ENCODE measurements around the gene ZNF516.
A peak's percentile ranks its signal among the peaks of the same experiment; 100 is the strongest.

Gene ZNF516

DNA sequence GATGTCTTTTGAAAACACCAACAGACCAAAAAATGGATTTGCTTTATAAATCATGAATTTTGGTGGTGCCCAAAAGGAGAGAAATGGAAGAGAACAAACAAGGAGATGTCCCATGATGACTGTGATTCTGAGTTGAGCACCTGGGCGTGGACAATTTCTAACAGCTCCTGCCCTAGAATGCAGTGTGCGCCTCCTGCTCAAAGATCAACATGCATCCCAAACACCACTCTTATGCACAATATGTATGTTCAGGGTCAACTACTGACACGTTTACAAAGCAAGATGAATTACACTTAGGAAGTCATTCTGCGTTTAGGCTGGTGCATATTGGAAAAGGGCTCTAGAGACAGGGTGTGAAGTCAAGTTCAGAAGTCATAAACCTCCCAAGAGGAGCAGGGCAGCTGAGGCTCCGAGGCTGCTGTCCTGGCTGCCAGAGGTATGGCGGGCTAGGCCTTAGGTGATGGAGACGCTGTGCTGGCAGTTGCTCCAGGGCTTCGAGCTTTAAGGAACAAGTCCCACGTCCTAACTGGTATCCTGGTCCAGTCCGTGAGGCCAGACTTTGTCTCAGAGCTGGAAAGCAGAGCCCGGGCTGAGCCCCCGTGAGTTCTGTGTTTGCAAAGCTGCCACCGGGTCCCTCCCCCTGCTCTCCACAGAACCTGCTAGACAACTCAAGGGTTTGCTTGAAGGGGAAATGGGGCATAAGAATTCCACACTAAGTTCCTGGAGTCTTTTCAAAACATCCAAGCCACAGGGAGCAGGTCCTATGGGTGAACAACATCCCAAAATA is 74.0 kb downstream of the ZNF516 start:
- no peak for DNase-seq

DNA sequence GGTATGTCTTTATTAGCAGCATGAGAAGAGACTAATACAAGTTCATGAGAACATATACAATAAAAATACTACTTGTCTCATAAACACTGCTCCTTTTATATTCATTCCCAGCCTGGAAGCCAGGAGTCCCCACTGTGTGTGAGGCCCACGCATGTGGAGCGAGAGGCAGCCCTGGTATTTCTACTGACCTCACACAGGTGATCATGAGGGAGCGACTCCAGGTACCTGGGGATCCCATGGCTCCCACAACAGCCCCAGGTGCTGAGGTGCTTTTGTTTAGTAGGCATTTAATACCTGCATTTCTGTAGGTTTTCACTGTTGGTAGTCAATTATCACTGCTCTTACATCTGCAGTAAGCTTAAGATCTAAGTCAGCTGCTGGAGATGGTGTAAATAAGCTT is 75.2 kb downstream of the ZNF516 start:
- no peak for DNase-seq

DNA sequence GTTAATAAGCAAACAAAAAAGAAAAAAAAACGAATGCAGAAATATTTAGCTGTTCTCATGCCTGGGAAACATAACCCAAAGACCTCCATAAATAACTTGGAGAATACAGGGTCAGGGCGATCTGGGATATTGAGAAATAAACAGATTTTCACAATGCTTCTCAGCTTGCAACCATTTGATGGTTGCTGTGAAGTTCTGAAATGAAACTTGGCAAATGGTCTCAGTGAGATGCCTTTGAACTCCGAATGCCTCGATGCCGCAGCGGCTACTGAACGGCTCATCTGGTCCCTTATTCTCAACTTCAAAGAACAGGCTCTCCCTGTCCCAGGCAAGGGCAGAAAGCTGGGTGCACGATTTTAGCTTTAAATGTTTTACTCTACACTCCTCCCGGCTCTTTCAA is 78.1 kb downstream of the ZNF516 start:
- no peak for DNase-seq

DNA sequence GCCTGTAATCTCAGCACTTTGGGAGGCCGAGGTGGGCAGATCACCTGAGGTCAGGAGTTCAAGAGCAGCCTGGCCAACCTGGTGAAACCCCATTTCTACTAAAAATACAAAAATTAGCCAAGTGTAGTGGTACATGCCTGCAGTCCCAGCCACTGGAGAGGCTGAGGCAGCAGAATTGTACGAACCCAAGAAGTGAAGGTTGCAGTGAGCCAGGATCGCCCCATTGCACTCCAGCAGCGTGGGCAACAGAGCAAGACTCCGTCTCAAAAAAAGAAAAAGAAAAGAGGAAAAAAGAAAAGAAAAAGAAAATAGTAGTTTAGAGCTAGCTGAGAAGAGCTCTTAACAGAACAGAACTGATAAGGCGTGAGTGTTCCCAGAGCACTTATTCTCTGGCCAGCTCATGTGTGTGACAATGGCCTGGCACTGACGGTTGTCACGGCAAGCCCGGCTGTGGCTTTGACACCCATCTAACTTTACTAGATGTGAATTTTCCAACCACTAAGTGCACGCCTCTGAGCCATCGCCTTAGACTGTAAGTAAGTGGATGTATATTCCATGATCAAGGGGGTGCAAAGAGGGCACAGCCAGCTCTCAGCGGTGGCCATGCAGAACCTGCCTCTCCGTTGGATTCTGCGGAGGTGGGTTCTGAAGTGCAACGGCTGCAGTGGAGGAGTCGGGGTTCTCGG is 80.0 kb downstream of the ZNF516 start:
- no peak for DNase-seq

DNA sequence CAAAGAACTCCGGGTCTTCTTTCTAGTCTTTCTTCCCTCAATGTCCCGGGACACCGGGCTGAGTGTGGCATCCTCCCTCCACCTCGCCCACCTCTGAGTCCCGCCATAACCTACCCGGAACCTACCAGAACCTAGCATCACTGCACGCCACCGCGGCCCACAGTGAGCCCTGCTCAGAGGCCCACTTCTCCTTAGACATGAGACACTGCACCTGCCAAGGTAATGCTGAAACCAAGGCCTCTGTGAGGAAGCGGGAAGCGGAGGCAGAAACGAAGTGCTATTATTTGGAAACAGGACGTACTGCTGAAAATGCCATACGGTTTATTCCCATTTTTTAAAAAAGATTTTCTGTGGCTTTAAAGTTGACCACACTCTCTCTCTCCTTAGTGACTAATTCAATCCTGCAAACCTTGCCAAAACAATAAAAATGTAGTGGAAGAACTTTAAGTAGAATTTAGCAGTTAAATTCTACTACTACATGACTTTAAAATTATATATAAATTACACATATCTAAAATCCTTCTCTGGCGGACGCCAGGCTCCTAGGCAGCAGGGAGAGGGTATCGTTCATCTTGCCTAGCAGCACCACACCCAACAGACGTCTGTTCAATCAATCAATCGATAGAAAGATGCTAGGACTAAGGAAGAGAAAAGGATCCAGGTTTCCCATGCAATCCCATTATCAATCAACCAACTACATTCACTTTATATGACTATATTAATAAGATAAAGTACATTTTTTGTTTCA is 82.0 kb downstream of the ZNF516 start:
- DNase-seq = no peak

DNA sequence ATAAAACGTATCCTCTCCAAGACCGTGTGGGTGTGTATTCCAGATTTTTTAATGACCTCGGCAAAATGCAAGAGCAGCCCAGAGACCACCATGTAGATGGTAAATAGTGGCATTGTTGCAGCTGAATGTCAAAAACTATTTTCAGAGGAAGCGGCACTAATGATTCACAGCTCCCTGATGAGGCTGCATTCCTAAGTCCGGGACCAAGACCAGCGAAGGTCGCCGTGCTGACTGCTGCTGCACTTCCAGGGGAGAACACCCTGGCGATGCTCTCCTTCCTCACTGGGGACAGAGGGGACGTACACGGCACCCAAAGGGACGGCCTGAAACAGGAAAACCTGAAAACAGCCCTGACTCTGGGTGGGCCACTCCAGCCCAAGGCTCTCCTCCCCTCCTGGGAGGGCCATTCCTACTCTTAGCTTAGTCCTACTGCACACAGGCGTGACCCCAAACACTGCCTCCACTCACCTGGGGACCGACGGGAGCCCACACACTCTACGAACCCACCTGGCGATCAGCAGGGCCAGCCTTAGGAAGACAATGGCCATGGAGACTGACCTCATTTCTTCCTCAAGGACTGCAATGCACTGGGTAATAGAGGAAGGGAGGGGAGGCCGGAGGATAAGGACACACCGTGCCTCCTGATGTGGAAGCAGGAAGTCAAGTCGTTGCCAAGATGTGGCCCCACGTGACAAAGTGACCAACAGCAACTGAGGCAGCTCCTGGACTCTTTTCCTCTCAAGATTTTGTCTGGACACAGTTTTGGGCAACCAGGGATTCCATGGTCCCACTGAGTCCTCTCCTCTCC is 82.8 kb downstream of the ZNF516 start:
- DNase-seq = no peak

DNA sequence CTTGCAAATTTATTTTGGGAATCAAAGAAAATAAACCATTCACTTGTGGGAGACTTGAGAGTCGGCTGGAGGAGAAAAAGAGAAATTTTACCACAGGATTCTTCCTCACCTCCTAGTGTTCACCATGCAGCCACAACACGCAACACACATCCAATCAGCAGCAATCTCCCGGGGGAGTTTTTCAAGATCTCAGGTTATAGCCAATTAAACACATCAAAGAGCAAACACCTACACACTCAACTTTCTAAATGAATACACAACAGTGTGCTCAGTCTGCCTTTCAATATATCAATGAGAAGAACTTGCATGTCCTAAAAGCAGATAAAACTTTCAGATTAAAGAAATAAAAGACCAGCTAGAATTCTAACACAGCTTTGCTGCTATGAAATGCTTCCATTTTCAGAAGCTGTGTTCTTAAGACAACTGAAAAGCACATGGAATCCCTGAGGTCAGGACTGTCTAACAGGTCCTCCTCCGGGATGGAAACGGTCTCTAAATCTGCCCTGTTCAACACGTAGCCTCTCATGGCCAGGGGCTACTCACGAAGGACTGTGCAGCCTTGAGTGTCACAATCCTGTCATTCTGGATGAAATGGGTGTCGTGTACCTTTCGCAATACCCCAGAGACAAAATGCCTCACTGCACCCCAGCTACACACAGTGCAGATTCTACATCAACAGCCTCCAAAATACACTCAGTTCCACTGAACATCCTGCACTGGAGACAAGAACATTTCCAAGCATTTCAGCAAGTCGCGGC is 84.2 kb downstream of the ZNF516 start:
- no peak for DNase-seq

DNA sequence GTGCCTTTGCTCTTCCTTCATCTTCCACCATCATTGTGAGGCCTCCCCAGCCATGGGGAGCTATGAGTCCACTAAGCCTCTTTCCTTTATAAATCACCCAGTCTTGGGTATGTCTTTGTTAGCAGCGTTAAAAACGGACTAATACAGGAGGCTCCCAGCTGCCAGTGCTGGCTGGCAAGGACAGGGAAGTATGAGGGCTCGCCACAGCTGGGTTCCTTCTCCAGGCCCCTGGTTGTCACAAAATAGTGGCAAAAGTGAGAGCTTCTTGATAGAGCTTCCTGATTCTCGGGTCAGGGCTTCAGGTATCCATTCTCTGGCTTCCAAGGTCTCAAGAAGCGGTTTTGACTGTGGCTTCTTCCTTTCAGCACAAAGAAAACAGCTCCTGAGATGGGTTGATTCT is 85.0 kb downstream of the ZNF516 start:
- DNase-seq = no peak

DNA sequence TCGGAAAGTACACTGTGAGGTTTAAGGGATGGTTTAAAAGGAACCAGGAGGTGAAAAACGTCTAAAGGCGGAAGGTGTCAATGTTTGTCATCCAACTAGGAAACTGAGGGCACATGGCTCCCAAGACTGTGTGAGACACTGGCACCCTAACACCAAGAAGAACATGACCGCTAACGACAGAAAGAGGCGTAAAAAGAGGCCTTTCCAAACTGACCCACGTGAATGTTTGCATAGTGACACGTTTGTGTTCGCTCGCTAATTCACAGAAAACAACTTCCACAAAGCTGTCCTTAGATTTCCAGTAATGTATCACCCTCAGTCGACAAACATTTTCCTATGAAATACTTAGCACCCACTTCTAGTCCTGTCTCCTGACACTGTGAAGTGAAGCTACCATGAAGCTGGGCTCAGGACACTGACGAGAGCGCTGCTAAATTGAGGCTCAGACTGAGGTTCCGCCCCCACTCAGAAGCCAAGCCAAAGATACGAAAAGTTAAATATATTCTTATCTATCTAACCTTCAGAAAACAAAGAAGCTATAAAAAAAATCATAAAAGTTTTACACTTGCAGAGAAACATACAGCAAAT is 86.5 kb downstream of the ZNF516 start:
- no peak for DNase-seq

DNA sequence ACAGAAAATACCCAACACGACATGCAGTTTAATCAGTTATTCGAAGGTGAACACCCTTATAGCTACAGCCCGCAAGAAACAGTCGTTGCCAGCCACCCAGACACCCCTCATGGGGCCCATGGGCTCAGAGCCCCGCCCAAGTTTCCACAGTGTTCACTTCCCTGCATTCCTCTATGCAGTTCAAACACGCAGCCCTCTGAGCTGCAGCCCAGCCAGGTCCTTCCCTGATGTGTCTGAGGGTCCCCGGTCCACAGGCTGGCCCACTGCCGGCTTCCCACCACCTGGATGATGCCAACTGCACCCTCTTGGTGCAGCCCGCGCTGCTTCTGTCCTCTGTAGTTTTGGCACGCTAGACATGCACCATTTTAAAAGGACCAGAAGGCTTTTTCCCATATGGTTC is 87.4 kb downstream of the ZNF516 start:
- DNase-seq = no peak

DNA sequence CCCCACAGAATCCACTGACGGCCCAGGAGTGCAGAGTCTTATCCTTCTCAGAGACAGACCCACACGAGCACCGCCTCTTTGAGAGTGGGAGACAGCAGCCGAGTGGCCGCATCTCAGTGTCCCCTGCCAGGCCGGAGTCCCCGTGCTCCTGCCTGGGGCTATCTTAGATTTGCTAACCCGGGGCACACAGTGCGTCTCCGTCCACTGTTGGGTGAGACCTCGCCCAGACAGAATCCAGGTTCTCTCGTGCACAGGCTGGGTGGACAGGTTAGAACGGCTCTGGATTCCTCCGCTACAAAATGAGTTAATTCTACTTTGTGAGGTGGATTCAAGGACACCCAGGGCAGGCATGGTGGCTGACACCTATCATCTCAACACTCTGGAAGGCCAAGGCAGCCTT is 88.3 kb downstream of the ZNF516 start:
- DNase-seq = no peak

DNA sequence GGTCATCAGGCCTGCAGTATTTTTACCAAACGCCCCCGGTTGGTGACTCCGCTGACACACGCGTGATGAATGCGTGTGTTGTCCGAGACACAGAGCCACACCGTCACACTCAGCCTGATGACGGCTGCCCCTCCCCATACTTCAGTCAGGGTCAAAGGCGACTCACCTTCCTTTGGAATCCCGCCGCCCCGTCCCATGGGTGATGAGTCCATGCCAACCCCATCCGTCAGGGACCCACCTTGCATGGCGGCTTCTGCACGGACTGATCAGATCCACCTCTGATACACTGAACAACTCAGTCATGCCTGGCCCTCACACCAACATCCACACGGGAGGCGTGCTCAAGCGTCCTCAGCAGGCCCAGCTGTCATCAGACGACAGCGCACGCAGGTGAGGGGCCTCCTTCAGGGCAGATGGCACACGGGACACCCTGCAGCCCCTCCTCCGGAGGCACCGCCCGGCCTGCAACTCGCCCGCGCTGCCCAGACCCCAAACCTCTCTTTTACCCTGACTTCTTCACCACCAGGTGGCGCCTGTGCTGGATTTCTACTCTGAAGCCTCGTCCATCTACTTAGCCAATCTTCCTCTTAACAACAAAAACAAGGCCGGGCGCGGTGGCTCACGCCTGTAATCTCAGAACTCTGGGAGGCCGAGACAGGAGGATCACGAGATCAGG is 89.2 kb downstream of the ZNF516 start:
- DNase-seq = peak; percentile 64

DNA sequence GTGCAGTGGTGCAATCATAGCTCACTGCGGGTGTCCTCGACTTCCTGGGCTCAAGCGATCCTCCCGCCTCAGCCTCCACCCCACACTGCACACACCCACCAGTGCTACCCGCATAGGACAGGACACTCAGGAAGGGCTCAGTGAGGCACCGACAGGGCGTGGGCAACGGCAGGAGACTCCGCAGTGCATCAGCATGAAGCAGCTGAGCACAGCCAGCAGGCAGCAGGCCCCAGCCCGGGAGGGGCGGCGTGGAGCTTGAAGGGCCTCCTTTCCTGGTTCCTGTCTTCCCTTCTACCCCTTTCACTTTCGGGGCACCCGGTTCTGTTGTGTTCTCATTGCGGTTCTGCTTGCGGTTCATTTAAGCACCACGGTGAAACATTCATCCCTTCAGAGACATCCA is 89.8 kb downstream of the ZNF516 start:
- DNase-seq = no peak

DNA sequence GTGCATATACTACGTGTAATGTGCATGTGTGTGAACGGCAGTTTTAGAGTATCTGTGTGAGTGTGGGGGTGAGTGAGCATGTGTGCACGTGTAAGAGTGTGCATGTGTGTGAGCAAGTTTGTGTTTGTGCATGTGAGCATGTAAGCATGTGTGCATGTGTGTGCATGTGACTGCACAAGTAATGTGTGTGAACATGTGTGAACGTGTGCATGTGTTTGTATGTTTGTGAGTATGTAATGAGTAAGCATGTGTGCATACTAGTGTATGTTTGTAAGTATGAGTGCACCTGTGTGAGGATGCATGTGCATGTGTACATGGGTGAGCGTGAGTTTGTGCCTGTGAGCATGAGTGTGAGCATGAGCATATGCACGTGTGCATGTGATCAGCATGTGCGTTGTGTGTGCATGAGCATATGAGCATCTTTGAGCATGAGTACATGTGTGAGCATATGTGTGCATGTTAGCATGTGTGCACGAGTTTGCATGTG is 90.7 kb downstream of the ZNF516 start:
- DNase-seq = no peak

DNA sequence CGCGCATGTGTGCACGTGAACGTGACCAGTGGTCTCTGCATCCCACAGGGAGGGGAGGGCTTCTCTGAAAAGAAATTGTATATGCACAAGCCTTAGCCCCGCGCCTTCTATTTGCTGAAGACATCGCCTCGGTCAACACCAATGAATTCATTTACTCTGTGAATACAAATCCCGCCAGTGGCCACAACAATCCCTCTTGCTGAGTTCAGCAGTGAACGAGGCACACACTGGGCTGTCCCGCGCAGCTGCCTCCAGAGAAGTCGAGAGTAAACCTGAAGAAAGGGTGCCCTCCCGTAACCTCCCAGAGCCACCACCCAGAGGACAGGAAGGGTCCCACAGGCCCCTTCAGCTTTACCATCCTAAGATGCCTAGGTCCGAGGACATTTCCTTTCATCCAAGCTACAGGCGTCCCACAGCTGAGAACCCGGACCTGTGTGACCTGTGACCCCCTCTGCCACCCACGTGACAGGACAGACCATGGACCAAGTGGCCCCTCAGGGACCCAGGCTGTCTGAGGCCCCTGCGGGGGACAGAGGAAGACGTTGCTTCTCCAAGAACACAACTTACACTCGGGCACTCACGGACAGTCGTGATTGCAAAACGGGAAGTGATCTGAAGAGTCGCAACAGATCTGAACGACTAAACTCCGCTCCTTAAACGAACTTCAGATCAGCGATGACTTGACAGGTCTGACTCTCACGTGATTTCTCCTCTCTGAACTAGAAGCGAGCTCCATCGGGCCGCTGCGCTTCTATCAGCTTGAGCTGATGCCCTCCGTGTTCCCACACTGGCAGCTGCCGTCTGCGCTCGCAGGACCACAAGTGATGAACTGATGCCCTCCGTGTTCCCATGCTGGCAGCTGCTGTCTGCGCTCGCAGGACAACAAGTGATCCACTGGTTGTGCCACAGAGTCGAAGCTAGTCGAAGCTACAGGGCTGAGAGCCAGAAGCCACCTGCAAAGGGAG is 92.7 kb downstream of the ZNF516 start:
- DNase-seq = no peak

DNA sequence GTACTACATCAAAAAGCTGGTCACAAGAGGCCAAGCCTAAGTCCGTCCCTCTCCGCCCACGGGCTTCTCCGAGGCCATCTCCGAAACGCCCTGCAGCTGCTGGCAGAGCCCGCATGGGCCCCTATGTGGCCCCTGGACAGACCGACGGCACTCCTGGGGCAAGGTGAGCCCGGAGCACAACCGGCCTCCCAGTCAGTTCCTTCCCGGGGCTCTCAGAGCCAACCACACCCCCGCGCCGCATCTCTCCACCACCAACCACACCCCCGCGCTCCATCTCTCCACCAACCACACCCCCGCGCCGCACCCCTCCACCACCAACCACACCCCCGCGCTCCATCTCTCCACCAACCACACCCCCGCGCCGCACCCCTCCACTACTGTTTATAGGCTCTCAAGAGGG is 93.5 kb downstream of the ZNF516 start:
- DNase-seq = no peak

DNA sequence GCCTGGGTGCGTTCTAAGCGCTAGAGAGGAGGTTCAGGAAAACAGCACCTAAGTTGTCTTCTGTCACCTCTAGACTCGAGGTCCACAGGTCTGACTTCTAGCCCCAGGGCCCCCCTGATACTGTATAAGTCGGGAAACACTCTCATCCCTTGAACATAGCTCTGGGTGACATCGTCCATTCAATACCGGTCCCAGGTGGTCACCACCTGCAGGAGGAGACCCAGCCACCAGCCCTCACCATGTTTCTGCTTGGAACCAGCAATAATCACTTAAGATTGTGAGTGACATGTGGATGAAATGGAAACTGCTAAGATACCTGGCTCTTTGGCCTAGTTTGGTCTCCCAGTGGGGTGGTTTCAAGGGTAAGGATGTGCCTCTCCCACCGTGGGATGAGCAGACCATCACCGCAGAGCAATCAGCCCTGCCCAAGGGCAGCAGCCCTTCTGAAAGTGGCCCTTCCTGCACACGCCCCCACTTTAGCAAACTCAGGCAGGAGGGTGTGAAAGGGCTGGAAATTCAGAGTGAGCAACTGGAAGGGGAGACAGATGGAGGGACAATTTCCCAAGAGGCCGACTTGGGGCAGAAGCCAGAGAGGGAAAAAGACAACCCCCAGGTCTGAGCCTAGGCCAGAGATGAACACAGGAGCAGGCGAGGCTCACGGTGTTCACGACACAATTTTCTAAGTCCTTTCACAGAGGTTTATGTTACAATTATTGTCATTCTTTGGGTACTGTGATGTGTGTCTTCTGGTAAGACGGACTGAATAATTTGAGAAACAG is 95.2 kb downstream of the ZNF516 start:
- DNase-seq = no peak

DNA sequence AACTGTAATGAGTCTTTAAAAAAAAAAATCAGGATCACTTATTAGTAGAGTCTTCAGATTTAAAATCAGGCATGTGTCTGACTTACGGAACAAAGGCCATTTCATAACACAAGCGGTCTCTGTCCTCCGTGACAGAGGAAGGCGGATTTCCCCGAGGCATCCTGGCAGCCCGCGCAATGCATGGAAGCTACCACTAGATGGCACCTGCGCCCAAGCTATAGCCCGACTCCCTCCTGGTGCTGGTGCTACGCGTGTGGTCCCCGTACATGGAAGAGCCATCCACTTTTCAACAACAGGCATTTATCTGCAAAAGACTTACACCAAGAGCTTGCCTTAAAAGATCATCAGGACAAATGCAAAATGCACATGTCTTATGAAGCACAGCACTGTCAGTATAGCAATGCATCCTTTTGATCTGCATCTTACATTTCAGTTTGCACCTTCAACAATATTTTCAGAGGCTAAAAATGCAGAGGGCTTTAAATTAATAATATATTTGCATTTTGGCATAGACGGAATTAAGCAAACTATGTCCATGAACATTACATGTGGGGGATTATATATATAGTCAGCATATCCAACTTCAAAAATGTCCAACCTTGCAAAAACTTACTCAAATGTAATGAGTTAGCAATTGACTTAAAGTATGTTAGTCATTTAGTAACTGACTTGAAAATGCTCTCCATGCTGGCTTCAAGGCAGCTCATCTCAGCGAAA is 96.0 kb downstream of the ZNF516 start:
- DNase-seq = peak; percentile 81

Measured in CD4-positive, alpha-beta T cell treated with Interleukin-17A for 4 hours (primary cell).